Immature natural killer cell (primary cell): ENCODE measurements around the gene ANKRD13B. TPM values are rescaled to one million over a fixed set of nuclear protein-coding genes. Genes with fewer than 3 reads are reported as not detected.

Source experiments
- DNase-seq, 3 donors: peaks; one replicate each; pipeline ENCODE4 v3.0.0; 2022; ENCODE audit warnings: mixed read lengths in 1 of 3
- H3K27ac Mint-ChIP-seq, 6 donors: one replicate each; pipeline ENCODE4 v1.8.0; 2020; ENCODE audit warnings: mixed read lengths in 6 of 6, mild to moderate bottlenecking in 5 of 6, inconsistent platforms in 4 of 6, moderate library complexity in 3 of 6
- H3K27me3 Mint-ChIP-seq, 3 donors: one replicate each; pipeline ENCODE4 v1.8.0; 2020 to 2021; ENCODE audit warnings: low read depth in 3 of 3, mild to moderate bottlenecking in 3 of 3, mixed read lengths in 3 of 3, moderate library complexity in 3 of 3, inconsistent platforms in 1 of 3
- H3K36me3 Mint-ChIP-seq, 3 donors: one replicate each; pipeline ENCODE4 v1.8.0; 2020; ENCODE audit warnings: mixed read lengths in 3 of 3, inconsistent platforms in 2 of 3, mild to moderate bottlenecking in 2 of 3
- H3K4me1 Mint-ChIP-seq, 2 donors: one replicate each; pipeline ENCODE4 v1.8.0; 2020; ENCODE audit warnings: inconsistent platforms in 2 of 2, mild to moderate bottlenecking in 2 of 2, mixed read lengths in 2 of 2, moderate library complexity in 1 of 2
- H3K4me3 Mint-ChIP-seq, 5 donors: one replicate each; pipeline ENCODE4 v1.8.0; 2020; ENCODE audit warnings: mild to moderate bottlenecking in 5 of 5, mixed read lengths in 5 of 5, inconsistent platforms in 3 of 5, moderate library complexity in 3 of 5
- H3K9me3 Mint-ChIP-seq, 6 donors: one replicate each; pipeline ENCODE4 v1.8.0; 2020; ENCODE audit warnings: mild to moderate bottlenecking in 6 of 6, mixed read lengths in 6 of 6, inconsistent platforms in 4 of 6, moderate library complexity in 3 of 6
- polyA plus RNA-seq, 3 donors: library from polyadenylated mRNA; unstranded; fragments of 300-500 nt; fragmentation: Illumina TruSeq; gene quantifications; one replicate each; pipeline ENCODE4 v1.2.3, GENCODE V29; 2021

The ANKRD13B gene
- polyA plus RNA-seq, 3 donors from 2014 or later = 0.18 TPM; not detected in 2

DNA sequence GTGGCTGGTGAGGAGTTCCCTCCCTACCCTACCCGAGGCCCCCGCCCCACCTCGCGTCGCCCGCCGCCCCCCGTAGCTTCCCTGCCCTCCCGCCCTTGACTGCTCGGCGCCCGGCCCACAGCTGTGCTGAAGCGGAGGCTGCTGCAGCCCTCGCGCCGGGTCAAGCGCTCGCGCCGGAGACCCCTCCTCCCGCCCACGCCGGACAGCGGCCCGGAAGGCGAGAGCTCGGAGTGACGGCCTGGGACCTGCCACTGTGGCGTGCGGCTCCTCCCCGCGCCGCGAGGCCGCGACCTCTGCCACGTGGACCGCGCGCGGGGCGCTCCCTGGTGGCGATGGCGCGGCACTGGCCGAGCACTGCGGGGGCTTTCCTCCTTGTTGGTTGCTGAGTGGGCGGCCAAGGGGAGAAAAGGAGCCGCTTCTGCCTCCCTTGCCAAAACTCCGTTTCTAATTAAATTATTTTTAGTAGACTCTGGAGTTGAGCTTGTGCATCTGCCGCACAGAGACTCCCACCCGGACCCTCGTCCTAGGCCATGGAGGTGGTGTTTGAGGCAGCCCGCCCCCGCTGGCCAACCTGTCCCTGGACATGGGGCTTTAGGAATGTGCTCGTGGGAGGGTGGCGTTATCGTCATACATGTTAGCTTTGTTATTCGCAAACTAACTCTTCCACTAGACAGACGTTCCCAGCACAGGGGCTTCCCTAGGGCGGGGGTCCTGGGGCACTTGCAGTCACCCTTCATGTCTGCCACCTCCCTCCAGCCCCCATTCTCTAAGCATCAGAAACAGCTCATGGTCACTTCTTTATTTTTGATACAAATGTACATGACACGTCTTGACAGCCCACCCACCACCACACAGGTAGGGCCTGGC, 20.0 kb upstream of the ANKRD13B start:
- no peaks in the 10 kb centered on the region for H3K36me3 Mint-ChIP-seq
- DNase-seq = peak in 2 of 3 donors; percentile 68 to 71
- no peak overlapping the region for H3K27ac Mint-ChIP-seq
- no peaks in the 10 kb centered on the region for H3K9me3 Mint-ChIP-seq
- peak overlapping the region in 1 of 5 donors; percentile 12 for H3K4me3 Mint-ChIP-seq
- H3K27me3 Mint-ChIP-seq = peaks cover 6 to 8% (median 6%) of the 10 kb centered on the region in 3 donors
- H3K4me1 Mint-ChIP-seq = peaks cover 7 to 14% of the 10 kb centered on the region in 2 donors

- Mint-ChIP-seq H3K9me3 (no peaks in the 10 kb centered on the region), H3K4me1 (peaks cover 7 to 14% of the 10 kb centered on the region in 2 donors), H3K4me3 (no peak overlapping the region), H3K36me3 (no peaks in the 10 kb centered on the region), H3K27ac (peak overlapping the region in 1 of 6 donors; percentile 17), H3K27me3 (peaks cover 2 to 8% (median 3%) of the 10 kb centered on the region in 3 donors)
- no peak for DNase-seq
These were observed 19.4 kb upstream of the ANKRD13B start for GRCh38 chr17:29573558-29573869.

- Mint-ChIP-seq H3K36me3 (peaks cover 0 to 1% (median 0%) of the 10 kb centered on the region in 3 donors), H3K27ac (peak overlapping the region in 1 of 6 donors; percentile 17), H3K27me3 (peaks cover under 1 to 7% (median 2%) of the 10 kb centered on the region in 3 donors), H3K9me3 (no peaks in the 10 kb centered on the region), H3K4me1 (peaks cover 5 to 11% of the 10 kb centered on the region in 2 donors), H3K4me3 (peak overlapping the region in 1 of 5 donors; percentile 12)
- DNase-seq = no peak
These were observed 18.8 kb upstream of the ANKRD13B start for GRCh38 chr17:29573871-29574731.

GRCh38 chr17:29574732-29575510, 18.0 kb upstream of the ANKRD13B start:
- no peak overlapping the region for H3K4me3 Mint-ChIP-seq
- H3K4me1 Mint-ChIP-seq = peaks cover 3 to 8% of the 10 kb centered on the region in 2 donors
- DNase-seq = no peak
- H3K27me3 Mint-ChIP-seq = peaks cover 2 to 4% (median 3%) of the 10 kb centered on the region in 3 donors
- H3K36me3 Mint-ChIP-seq = peaks cover 0 to 5% (median 0%) of the 10 kb centered on the region in 3 donors
- peak overlapping the region in 2 of 6 donors; percentile 44 to 69 for H3K27ac Mint-ChIP-seq
- H3K9me3 Mint-ChIP-seq = no peaks in the 10 kb centered on the region

DNA sequence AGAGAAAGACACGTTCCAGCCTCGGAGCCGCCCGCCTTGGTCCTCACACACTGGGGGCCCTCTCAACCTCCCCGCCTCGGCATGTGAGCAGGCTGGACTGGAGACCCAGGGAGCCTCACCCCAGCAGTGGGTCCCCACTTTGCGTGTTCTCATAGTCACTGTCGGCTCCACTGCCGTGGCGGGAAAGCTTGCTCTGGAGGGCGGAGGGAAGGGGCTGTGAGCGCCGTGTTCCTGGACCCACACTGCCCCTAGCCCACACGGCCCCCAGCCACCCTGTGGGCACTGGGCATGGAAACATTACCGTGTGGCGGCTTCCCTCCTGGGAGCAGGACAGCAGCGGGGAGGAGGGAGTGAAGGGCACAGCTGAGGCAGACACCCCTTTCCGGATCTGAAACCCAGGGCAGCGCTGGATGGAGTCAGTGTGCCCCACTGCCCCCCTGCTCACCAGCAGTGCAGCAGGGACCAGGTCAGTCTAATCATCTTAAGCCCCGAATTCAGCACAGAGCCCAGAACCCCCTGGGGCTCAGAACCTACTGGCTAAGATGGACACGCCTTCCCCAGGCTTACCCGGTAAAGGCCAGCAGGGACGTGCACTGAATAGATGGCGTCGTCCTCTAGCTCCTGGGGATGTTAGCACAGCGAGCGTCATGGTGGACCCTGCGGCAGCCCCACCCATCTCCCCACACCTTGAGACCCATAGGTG, 17.3 kb upstream of the ANKRD13B start:
- Mint-ChIP-seq H3K27ac (peak overlapping the region in 1 of 6 donors; percentile 69), H3K4me1 (peaks cover 7 to 15% of the 10 kb centered on the region in 2 donors), H3K36me3 (peaks cover 3 to 10% (median 4%) of the 10 kb centered on the region in 3 donors), H3K4me3 (no peak overlapping the region), H3K9me3 (no peaks in the 10 kb centered on the region), H3K27me3 (peaks cover 2 to 4% (median 3%) of the 10 kb centered on the region in 3 donors)
- DNase-seq = no peak

- peaks cover 7 to 8% of the 10 kb centered on the region in 2 donors for H3K4me1 Mint-ChIP-seq
- H3K9me3 Mint-ChIP-seq = no peaks in the 10 kb centered on the region
- H3K27ac Mint-ChIP-seq = no peak overlapping the region
- H3K27me3 Mint-ChIP-seq = peaks cover 0 to 4% (median 3%) of the 10 kb centered on the region in 3 donors
- DNase-seq = no peak
- H3K36me3 Mint-ChIP-seq = peaks cover 3 to 10% (median 4%) of the 10 kb centered on the region in 3 donors
- H3K4me3 Mint-ChIP-seq = no peak overlapping the region
These were observed 16.5 kb upstream of the ANKRD13B start for GRCh38 chr17:29576214-29577000.

DNA sequence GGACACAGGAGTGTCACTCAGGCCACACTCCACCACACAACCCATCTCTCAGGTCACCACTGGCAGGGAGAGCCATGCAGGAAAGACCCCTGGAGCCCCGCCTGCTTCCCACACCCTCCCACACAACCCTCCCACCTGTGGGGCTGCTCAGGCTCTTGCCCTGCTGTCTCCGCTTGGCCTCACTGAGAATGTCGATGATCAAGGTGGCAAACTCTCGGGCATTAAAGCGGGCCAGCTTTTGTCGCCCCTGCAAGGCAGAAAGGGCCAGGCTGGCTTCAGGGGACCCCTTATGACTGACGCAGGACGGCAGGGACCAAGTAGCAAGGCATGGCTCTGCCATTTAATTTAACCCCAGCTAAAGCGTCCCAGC, 15.9 kb upstream of the ANKRD13B start:
- no peak overlapping the region for H3K27ac Mint-ChIP-seq
- DNase-seq = no peak

DNA sequence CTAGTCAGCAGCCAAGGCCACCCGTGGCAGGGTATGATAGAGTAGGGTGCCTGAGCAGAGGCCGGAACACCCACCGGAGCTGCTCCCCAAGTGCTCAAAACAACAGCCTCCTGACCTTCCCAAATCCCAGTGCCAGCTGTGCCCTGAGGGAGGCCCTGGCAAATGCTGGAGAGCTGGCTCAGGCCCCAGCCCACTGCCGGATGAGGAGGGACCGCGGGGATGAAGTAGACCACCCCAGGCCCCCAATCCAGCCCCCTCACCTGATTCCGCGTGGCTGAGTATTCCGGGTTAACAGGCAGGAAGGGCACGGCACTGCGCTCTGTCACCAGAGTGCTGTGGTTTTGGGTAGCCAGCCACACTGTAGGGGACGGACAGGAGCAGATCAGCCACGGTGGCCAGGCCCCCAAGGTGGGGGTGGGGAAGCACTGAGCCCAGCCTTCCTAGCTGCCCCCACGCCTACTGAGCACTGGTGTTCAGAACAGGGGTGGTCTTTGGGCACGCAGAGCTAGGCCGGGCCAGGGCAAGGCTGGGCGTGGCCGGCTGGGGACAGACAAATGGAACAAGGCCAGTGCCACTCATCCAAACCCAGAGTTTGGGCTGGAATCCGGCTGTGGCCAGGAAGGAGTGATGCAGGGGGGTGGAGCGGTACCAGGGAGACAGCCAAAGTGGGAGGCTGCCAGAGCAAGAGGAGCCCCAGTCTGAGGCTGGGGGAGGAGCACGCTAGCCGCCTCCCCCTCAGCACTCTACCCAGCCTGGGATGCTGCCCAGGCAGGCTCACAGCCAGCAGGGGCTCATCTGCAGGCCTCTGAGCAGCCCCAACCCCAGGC, 15.3 kb upstream of the ANKRD13B start:
- Mint-ChIP-seq H3K36me3 (peaks cover 3 to 13% (median 4%) of the 10 kb centered on the region in 3 donors), H3K27ac (no peak overlapping the region), H3K4me1 (peaks cover 8 to 9% of the 10 kb centered on the region in 2 donors), H3K4me3 (no peak overlapping the region), H3K9me3 (no peaks in the 10 kb centered on the region), H3K27me3 (peaks cover 0 to 4% (median 3%) of the 10 kb centered on the region in 3 donors)
- DNase-seq = no peak

More for the DNA sequence above, 15.9 kb upstream of the ANKRD13B start:
- H3K4me3 Mint-ChIP-seq = no peak overlapping the region
- H3K27me3 Mint-ChIP-seq = peaks cover 0 to 4% (median 3%) of the 10 kb centered on the region in 3 donors
- H3K9me3 Mint-ChIP-seq = no peaks in the 10 kb centered on the region
- H3K36me3 Mint-ChIP-seq = peaks cover 3 to 10% (median 4%) of the 10 kb centered on the region in 3 donors
- peaks cover 7 to 8% of the 10 kb centered on the region in 2 donors for H3K4me1 Mint-ChIP-seq

DNA sequence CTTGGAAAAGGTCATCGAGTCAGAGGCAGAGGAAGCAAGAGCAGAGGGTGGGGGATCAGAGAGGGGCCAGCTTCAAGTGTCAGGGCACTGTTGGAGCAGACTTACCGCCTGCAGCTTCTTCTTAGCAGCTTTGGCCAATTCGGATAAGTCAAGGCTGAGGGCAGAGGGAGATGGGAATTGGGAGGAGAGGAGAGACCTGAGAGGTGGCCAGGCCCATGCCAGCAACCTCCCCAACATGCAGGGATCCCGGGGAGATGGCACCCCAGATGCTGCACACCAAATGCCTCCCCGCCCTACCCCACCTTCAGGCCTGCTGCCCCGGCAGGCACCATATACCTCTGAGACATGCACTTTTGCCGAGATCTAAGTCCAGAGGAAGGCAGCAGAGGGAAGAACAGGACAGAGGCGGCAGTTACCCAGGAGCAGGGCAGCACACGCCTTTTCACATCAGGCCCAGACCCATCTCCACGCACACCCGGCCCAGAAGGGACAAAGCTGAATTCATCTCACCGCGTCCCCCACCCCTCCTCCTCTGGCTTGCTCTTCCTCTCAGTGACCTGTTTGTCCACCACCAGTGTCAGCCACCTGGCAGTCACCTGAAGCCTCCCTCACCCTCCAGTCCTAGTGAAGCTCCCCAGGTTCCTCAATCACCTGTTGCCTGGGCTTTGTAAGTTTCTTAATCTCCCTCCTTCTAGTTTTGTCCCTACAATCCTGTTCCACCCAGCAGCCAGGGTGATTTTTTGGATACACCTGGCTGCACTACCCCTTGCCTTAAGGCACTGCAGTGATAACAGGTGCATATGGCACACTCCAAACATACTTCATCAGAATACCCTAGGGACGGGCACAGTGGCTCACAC, 14.1 kb upstream of the ANKRD13B start:
- H3K36me3 Mint-ChIP-seq = peaks cover 3 to 13% (median 4%) of the 10 kb centered on the region in 3 donors
- no peak overlapping the region for H3K4me3 Mint-ChIP-seq

GRCh38 chr17:29579866-29580771, 12.8 kb upstream of the ANKRD13B start:
- Mint-ChIP-seq H3K4me1 (peaks cover 18 to 22% of the 10 kb centered on the region in 2 donors), H3K9me3 (no peaks in the 10 kb centered on the region), H3K4me3 (no peak overlapping the region), H3K36me3 (peaks cover 3 to 13% (median 4%) of the 10 kb centered on the region in 3 donors), H3K27me3 (peaks cover 0 to 4% (median 3%) of the 10 kb centered on the region in 3 donors), H3K27ac (peak overlapping the region; percentile 55 to 90 (median 64))
- peak; percentile 82 to 85 (median 83) for DNase-seq

More for the DNA sequence above, 14.1 kb upstream of the ANKRD13B start:
- H3K4me1 Mint-ChIP-seq = peaks cover 9% of the 10 kb centered on the region in 2 donors
- no peaks in the 10 kb centered on the region for H3K9me3 Mint-ChIP-seq
- no peak for DNase-seq
- H3K27ac Mint-ChIP-seq = no peak overlapping the region
- H3K27me3 Mint-ChIP-seq = peaks cover 0 to 4% (median 3%) of the 10 kb centered on the region in 3 donors
